Gastrocnemius medialis (tissue), 4 donors: ENCODE data around the gene PMEPA1. TPM values are rescaled to one million over a fixed set of nuclear protein-coding genes. Genes with fewer than 3 reads are reported as not detected.

Experiments used
- ATAC-seq, 2 donors: fragments of 150-250 bp; one replicate each; pipeline ENCODE4 v1.9.1; 2016
- DNase-seq, 2 donors: peaks; one replicate each; pipeline ENCODE4 v3.0.0-alpha.2; 2019
- H3K27ac ChIP-seq, 4 donors: fragments of 200-600 bp; sonication (generic); 1 replicate in 1 of 4; 2 replicates in 3 of 4; pipeline ENCODE4 v1.5.1; 2016 to 2018; ENCODE audit warnings: mild to moderate bottlenecking in 2 of 4, moderate library complexity in 1 of 4
- H3K27me3 ChIP-seq, 3 donors: fragments of 200-600 bp; sonication (generic) in 2 of 3; 1 replicate in 1 of 3; 2 replicates in 2 of 3; pipeline versions ENCODE4 v1.5.1 to v1.6.0; 2016 to 2019; ENCODE audit warnings: mild to moderate bottlenecking in 1 of 3, moderate library complexity in 1 of 3
- H3K36me3 ChIP-seq, 2 donors: fragments of 200-600 bp; sonication (generic) in 1 of 2; one replicate each; pipeline ENCODE4 v1.5.1; 2017 to 2018
- H3K4me1 ChIP-seq, 2 donors: fragments of 200-600 bp; sonication (generic) in 1 of 2; one replicate each; pipeline ENCODE4 v1.5.1; 2016 to 2017; ENCODE audit warnings: mild to moderate bottlenecking in 2 of 2
- H3K4me3 ChIP-seq, 4 donors: fragments of 200-600 bp; sonication (generic) in 3 of 4; 1 replicate in 1 of 4; 2 replicates in 3 of 4; pipeline ENCODE4 v1.5.1; 2016 to 2019; ENCODE audit warnings: mild to moderate bottlenecking in 2 of 4
- H3K9me3 ChIP-seq, 3 donors: fragments of 200-600 bp; sonication (generic) in 2 of 3; 1 replicate in 1 of 3; 2 replicates in 2 of 3; pipeline ENCODE4 v1.5.1; 2016 to 2019
- CTCF ChIP-seq, 5 experiments: fragments of 450-650 bp in 3 of 5; fragments of 200-600 bp in 2 of 5; sonication (generic) in 2 of 5; IDR thresholded peaks in 4 of 5; conservative IDR thresholded peaks in 1 of 5; 1 replicate in 4 of 5; 2 replicates in 1 of 5; pipeline ENCODE4 v1.5.1; 2016 to 2019; ENCODE audit warnings: antibody characterized with exemption in 5 of 5, mild to moderate bottlenecking in 3 of 5, moderate library complexity in 3 of 5
- POLR2A ChIP-seq, 2 donors: fragments of 450-650 bp; IDR thresholded peaks; one replicate each; pipeline ENCODE4 v1.6.1; 2017; ENCODE audit warnings: antibody characterized with exemption in 2 of 2, mild to moderate bottlenecking in 2 of 2, moderate library complexity in 2 of 2
- in situ Hi-C, 4 donors: fragments of 200-750 bp; cut with MboI; loops; one replicate each; pipeline versions ENCODE4 v1.15.0 to v1.8.0; 2017; ENCODE audit warnings: low sequenced_read_pairs in 4 of 4
- intact Hi-C: fragments of 100-400 bp; cut with DNase I; formaldehyde crosslinking; loops from one replicate; pipeline ENCODE4 v1.15.1; 2023; ENCODE audit warnings: low total_unique reads
- total RNA-seq, 4 donors: library from RNA; depleted of rRNA; stranded (reverse); fragments of >200 nt; gene quantifications; one replicate each; pipeline versions ENCODE4 v1.1.0 to v1.2.3, GENCODE V29; 2016

Gene PMEPA1
- total RNA-seq, 4 donors from 2014 or later, result 1.5 to 8.1 (median 5.8) TPM

GRCh38 chr20:57614490-57615444 lies 95.0 kb downstream of the PMEPA1 start:
- H3K4me3 ChIP-seq, result no peak overlapping the region
- no peak for TF ChIP-seq CTCF (IDR thresholded peaks at IDR 0.05 in 4 of 5, conservative IDR thresholded peaks at IDR 0.05 in 1 of 5)
- no peaks in the 10 kb centered on the region for H3K9me3 ChIP-seq
- no peaks in the 10 kb centered on the region for H3K36me3 ChIP-seq
- in situ Hi-C loops, result no loop called here
- no peak overlapping the region for H3K27ac ChIP-seq
- ATAC-seq (no peak), DNase-seq (no peak)
- H3K4me1 ChIP-seq, result no peaks in the 10 kb centered on the region
- peaks cover 0 to 13% (median 0%) of the 10 kb centered on the region in 3 donors for H3K27me3 ChIP-seq
- intact Hi-C loops, result no loop called here

- Histone ChIP-seq H3K4me1 (no peaks in the 10 kb centered on the region), H3K9me3 (no peaks in the 10 kb centered on the region), H3K27ac (no peak overlapping the region), H3K36me3 (no peaks in the 10 kb centered on the region), H3K4me3 (no peak overlapping the region), H3K27me3 (peaks cover 0 to 13% (median 0%) of the 10 kb centered on the region in 3 donors)
- ATAC-seq (no peak), DNase-seq (no peak)
- in situ Hi-C loops (no loop called here), intact Hi-C loops (no loop called here)
- TF ChIP-seq POLR2A (IDR thresholded peaks at IDR 0.05) (no peak), CTCF (IDR thresholded peaks at IDR 0.05 in 4 of 5, conservative IDR thresholded peaks at IDR 0.05 in 1 of 5) (no peak)
Measured at GRCh38 chr20:57613481-57613921, 96.3 kb downstream of the PMEPA1 start.

GRCh38 chr20:57612916-57613315 lies 96.9 kb downstream of the PMEPA1 start:
- in situ Hi-C loops (no loop called here), intact Hi-C loops (no loop called here)
- DNase-seq, result no peak

GRCh38 chr20:57612436-57612835 lies 97.4 kb downstream of the PMEPA1 start:
- Histone ChIP-seq H3K4me3 (no peak overlapping the region), H3K4me1 (no peaks in the 10 kb centered on the region), H3K9me3 (no peaks in the 10 kb centered on the region), H3K36me3 (no peaks in the 10 kb centered on the region), H3K27me3 (peaks cover 0 to 13% (median 0%) of the 10 kb centered on the region in 3 donors), H3K27ac (no peak overlapping the region)
- TF ChIP-seq POLR2A (IDR thresholded peaks at IDR 0.05) (no peak), CTCF (IDR thresholded peaks at IDR 0.05 in 4 of 5, conservative IDR thresholded peaks at IDR 0.05 in 1 of 5) (no peak)
- no peak for ATAC-seq
- intact Hi-C loops, result no loop called here
- no peak for DNase-seq
- in situ Hi-C loops, result no loop called here

More at GRCh38 chr20:57612916-57613315, 96.9 kb downstream of the PMEPA1 start:
- no peaks in the 10 kb centered on the region for H3K4me1 ChIP-seq
- H3K27me3 ChIP-seq, result peaks cover 0 to 13% (median 0%) of the 10 kb centered on the region in 3 donors
- TF ChIP-seq CTCF (IDR thresholded peaks at IDR 0.05 in 4 of 5, conservative IDR thresholded peaks at IDR 0.05 in 1 of 5) (no peak), POLR2A (IDR thresholded peaks at IDR 0.05) (no peak)
- no peaks in the 10 kb centered on the region for H3K36me3 ChIP-seq
- no peak overlapping the region for H3K4me3 ChIP-seq
- no peak overlapping the region for H3K27ac ChIP-seq
- H3K9me3 ChIP-seq, result no peaks in the 10 kb centered on the region
- no peak for ATAC-seq
